Stimulated activated CD4-positive, alpha-beta T cell treated with anti-CD3 and anti-CD28 coated beads, Interleukin-2, amount 100 ng/mL, for 24 hours (primary cell): ENCODE data around the gene PACS1.
"Not testable (repeated sequence)": the region's sequence is repeated elsewhere in the genome, so short reads cannot be mapped to it uniquely, and the experiment has no call there.

Source experiments
- DNase-seq, 2 donors: peaks; one replicate each; pipeline ENCODE4 v3.0.0-alpha.2; 2020

Gene PACS1

DNA sequence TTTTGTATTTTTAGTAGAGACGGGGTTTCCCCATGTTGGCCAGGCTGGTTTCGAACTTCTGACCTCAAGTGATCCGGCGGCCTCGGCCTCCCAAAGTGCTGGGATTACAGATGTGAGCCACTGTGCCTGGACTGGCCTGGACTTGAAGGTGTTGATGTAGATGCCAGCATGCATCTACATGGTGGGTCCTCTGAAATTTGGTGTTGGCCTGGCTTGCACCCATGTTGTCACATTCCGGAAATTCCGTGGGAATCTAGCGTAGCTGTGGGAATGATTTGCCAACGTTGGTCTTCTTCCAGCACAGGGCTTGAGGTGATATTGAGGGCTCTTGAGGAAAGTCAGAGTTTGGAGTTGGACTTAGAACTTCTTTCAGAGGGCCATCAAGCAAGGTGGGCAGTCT is 6.5 kb downstream of the PACS1 start:
- peak in 1 of 2 donors; percentile 11 for DNase-seq

- DNase-seq, result no peak
These were observed 7.9 kb downstream of the PACS1 start for GRCh38 chr11:66077927-66078326.

DNA sequence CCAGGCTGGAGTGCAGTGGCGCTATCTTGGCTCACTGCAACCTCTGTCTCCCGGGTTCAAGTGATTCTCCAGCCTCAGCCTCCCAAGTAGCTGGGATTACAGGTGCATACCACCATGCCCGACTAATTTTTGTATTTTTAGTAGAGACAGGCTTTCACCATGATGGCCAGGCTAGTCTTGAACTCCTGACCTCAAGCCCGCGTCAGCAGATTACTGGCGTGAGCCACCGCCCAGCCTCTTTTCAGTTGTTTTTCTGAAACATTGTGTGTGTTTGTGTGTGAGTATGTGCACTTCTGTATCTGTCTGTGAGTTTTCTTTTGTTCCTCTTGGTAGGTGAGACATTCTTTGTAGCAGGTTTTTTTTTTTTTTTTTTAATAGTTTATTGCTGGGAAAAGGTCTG is 8.9 kb downstream of the PACS1 start:
- DNase-seq, result peak in 1 of 2 donors; percentile 22

DNA sequence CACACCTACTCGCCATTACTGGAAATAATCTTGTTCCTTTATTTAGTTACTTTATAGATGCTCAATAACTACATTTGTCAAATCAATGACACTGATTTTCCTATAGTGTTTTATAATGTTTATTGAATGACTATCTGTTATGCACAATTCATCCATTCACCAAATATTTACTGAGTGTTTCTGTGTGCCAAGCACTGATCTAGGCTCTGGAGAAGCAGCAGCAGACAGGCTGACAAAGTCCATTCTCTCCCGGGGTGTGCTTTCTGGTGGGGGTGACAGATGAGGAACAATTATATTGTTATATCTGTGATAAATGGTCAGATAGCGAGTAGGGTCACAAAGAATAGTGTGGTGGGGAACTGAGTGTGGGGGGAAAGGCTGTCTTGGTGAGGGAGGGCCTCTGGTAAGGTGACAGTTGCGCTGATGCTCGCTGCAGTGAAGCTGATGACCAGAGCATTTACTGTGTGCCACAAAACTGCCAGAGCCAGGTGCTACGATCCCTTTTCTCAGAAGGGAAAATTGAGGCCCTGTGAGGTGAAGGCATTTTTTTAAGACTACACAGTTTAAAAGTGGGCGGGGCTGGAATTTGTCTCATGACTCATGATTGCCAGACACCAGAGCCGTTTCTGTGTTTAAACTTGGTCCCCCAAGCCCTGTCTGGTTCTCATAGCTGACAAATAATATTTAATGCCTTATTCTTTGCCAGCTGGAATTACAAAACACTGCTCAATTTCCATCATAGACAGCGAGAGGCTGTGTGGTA is 10.2 kb downstream of the PACS1 start:
- DNase-seq, result peak; percentile 68 to 73

GRCh38 chr11:66081505-66081904 is 11.4 kb downstream of the PACS1 start:
- peak; percentile 62 to 63 for DNase-seq

- peak in 1 of 2 donors; percentile 6 for DNase-seq
These were observed 13.1 kb downstream of the PACS1 start for GRCh38 chr11:66082946-66083698.

- DNase-seq, result no peak
These were observed 13.7 kb downstream of the PACS1 start for GRCh38 chr11:66083767-66084166.

DNA sequence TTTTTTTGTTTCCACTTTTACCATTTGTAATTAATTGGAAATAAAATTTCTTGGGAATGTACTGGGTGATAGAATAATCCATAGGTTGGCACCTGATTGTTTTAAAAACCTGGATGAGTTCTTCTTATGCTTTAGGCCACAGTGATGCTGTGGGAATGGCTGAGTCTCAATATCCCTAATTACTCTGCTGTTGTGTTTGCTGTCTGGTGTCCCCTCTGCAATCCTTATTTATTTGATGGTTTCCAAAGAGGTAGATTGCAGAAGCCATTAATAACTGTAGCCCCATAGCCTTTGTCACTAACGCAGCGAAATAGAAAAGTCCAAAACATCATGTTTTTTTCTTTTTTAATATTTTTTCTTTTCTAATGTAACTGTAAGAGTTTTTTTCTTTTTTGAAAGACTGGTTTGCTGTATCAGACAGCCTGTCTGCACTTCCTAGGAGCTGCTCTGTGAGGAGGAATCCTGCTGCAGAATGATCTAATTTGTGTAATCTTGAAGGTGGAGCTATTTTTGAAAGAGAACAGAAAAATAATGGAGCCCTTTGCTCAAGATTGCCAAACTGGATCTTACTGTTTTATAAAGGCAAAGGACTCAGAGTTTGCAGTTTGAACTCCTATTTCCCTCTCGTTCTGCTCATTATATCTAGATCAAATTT is 14.9 kb downstream of the PACS1 start:
- DNase-seq, result no peak

- peak in 1 of 2 donors; percentile 16 for DNase-seq
These were observed 17.3 kb downstream of the PACS1 start for GRCh38 chr11:66087148-66087908.

- DNase-seq, result no peak
These were observed 19.0 kb downstream of the PACS1 start for GRCh38 chr11:66089067-66089466.

DNA sequence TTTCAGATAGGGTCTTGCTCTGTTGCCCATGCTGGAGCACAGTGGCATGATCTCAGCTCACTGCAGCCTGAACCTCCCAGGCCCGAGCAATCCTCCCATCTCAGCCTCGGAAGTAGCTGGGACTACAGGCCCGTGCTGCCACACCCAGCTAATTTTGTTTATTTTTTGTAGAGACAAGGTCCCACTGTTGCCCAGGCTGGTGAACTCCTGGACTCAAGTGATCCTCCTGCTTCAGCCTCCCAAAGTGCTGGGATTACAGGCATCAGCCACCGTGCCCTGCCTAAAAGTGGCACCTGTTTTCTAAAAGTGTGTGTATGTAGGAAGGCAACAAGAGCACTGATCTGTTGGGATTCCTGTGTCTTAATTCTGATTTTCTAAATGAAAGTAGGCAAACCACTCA is 20.2 kb downstream of the PACS1 start:
- DNase-seq, result no peak

DNA sequence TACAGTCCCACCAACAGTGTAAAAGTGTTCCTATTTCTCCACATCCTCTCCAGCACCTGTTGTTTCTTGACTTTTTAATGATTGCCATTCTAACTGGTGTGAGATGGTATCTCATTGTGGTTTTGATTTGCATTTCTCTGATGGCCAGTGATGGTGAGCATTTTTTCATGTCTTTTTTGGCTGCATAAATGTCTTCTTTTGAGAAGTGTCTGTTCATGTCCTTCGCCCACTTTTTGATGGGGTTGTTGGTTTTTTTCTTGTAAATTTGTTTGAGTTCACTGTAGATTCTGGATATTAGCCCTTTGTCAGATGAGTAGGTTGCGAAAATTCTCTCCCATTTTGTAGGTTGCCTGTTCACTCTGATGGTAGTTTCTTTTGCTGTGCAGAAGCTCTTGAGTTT is 22.1 kb downstream of the PACS1 start:
- not testable (repeated sequence) for DNase-seq

DNA sequence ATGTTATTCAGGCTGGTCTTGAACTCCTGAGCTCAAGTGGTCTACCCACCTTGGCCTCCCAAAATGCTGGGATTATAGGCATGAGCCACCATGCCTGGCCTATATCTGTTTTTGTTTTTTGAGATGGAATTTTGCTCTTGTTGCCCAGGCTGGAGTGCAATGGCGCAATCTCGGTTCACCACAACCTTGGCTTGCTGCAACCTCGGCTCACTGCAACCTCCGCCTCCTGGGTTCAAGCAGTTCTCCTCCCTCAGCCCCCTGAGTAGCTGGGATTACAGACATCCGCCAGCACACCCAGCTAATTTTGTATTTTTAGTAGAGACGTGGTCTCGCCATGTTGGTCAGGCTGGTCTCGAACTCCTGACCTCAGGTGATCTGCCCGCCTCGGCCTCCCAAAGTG is 29.7 kb downstream of the PACS1 start:
- DNase-seq, result not testable (repeated sequence)

- DNase-seq, result peak; percentile 63 to 65
These were observed 30.4 kb downstream of the PACS1 start for GRCh38 chr11:66100272-66101065.

- DNase-seq, result no peak
These were observed 31.0 kb downstream of the PACS1 start for GRCh38 chr11:66101066-66101464.

DNA sequence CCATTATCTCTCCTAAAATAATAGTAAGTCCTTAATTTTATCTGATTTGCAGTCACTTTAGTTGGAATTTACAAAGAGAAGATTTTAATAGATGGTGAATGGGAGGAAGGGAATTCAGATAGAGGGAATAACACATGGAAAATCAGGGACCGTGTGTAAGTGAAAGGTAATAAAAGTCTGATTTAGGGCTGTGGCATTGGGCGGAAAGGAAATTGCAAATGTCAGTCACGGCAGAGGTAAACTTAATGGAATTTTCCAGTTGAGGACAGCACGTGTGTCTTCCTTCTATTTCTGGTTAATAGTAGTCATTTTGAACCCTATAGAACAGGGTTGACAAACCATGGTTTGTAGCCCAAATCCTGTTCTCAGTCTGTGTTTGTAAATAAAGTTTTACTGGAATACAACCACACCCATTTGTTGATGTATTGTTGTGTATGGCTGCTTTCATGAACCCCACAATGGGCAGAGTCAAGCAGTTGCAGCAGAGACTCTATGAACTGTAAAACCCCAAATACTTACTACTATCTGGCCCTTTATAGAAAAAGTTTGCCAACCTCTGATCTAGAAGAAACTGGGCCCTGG is 34.1 kb downstream of the PACS1 start:
- DNase-seq, result no peak

DNA sequence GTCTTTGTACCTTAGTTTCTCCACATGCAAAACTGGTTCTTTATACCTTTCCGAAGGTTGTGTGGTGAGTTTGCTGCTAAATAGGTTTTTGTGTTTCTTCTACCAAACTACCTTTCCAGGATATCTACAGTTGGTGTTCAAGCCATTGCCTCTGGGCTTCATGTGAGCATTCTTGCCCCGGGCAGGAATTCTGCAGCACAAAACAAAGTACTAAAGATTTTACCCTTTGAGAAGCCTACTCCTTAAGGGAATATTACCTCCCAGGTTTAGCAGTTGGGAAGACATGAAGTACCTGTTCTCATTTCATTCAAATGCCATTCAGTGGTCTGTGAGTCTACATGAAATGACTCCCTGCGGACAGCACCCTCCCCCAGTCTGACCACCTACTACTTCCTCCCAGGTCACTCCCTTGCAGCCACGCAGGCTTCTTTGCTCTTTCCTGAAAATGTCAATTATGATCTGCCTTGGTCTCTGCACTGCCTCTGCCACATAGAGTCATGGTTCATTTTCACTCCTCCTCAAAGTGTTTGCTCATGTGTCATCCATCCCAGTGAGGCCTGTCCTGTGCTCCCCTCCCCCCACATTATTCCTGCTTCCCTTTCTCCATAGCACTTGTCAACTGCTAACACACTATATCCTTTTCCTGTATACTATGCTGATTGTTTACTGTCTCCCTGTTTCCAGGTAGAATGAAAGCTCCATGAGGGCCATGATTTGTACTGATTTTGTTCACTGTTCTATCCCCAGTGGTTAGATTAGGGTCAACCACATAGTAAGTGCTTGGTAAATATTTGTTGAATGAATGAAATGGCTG is 36.9 kb downstream of the PACS1 start:
- peak in 1 of 2 donors; percentile 30 for DNase-seq

- DNase-seq, result no peak
These were observed 37.8 kb downstream of the PACS1 start for GRCh38 chr11:66107600-66108510.

DNA sequence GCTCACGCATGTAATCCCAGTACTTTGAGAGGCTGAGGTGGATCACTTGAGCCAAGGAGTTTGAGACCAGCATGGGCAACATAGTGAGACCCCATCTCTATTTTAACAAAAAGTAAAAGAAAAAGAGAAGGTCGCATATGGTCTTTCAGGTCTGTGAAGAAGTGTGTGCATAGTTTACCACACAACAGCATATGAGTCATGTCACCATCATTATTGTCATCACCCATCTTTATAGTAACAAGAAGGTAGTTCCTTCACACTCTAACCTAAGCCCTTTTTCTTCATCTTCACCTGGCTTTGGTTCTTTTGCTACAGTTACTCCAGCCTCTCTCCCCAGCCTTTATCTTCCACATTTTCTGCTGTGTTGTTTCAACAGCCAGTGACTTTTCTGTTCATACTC is 39.2 kb downstream of the PACS1 start:
- no peak for DNase-seq

DNA sequence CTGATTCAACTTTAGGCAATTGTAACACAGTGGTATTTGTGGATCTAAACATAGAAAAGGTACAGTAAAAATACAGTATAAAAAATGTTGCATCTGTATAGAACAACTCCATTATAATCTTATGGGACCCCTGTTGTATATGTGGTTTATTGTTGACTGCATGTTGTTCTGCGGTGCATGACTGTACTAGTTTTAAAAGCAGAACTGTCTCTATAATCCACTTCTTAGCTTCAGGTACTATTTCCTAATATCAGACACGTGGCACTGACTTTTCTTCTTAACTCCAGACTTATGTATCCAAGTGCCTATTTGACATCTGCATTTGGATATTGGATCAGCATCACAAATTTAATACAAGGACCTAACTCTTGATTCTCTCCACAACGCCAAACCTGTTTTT is 41.1 kb downstream of the PACS1 start:
- no peak for DNase-seq
